Measurements from ENCODE around the gene NANOS1.

DNA sequence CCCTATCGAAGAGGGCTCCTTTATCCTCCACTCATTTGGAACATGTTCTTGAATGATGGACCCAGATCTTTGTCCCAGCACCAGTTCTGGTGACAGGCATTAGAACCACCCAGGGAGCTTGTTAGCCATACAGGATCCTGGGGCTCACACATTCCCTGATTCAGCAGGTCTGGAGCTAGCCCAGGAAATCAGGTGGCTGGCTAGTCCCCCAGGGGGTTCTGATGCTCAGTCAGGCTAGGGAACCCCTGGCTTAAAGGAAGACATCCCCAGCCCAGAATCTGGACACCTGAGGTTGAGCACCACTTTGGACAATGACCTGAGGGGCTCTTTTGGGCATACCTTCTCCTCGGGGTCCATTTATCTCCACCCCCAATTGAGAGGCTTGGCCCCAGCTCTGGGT lies 37.0 kb upstream of the NANOS1 start:
- TF ChIP-seq POLR2AphosphoS5 (IDR thresholded peaks at IDR 0.05; ENCODE audit: low read depth, low read length) (no peak), SPI1 (IDR thresholded peaks at IDR 0.05; ENCODE audit: low read depth, low read length) (no peak), TAF1 (IDR thresholded peaks at IDR 0.05; ENCODE audit: low read depth, low read length) (no peak)
